ENCODE results near the gene SULF2.

SULF2 gene

GRCh38 chr20:47725248-47725973, 59.9 kb downstream of the SULF2 start:
- no peak overlapping the region for H3K4me3 ChIP-seq (ENCODE audit: low read length)
- peak; percentile 95 for DNase-seq (ENCODE audit: low read depth, low spot score)

- H3K4me3 ChIP-seq (ENCODE audit: low read length) = no peak overlapping the region
- no peak for DNase-seq (ENCODE audit: low read depth, low spot score)
These were observed 60.4 kb downstream of the SULF2 start for GRCh38 chr20:47724910-47725247.

GRCh38 chr20:47724396-47724795, 60.9 kb downstream of the SULF2 start:
- no peak for DNase-seq (ENCODE audit: low read depth, low spot score)
- H3K4me3 ChIP-seq (ENCODE audit: low read length) = no peak overlapping the region

- DNase-seq (ENCODE audit: low read depth, low spot score) = no peak
- H3K4me3 ChIP-seq (ENCODE audit: low read length) = no peak overlapping the region
These were observed 62.0 kb downstream of the SULF2 start for GRCh38 chr20:47723322-47723721.

- no peak for DNase-seq (ENCODE audit: low read depth, low spot score)
- H3K4me3 ChIP-seq (ENCODE audit: low read length) = no peak overlapping the region
These were observed 64.4 kb downstream of the SULF2 start for GRCh38 chr20:47720636-47721427.

GRCh38 chr20:47719625-47720024, 65.7 kb downstream of the SULF2 start:
- H3K4me3 ChIP-seq (ENCODE audit: low read length) = no peak overlapping the region
- DNase-seq (ENCODE audit: low read depth, low spot score) = no peak

- no peak for DNase-seq (ENCODE audit: low read depth, low spot score)
These were observed 66.1 kb downstream of the SULF2 start for GRCh38 chr20:47719211-47719610.

GRCh38 chr20:47718398-47718797, 66.9 kb downstream of the SULF2 start:
- DNase-seq (ENCODE audit: low read depth, low spot score) = no peak
- H3K4me3 ChIP-seq (ENCODE audit: low read length) = no peak overlapping the region

More at GRCh38 chr20:47719211-47719610, 66.1 kb downstream of the SULF2 start:
- H3K4me3 ChIP-seq (ENCODE audit: low read length) = no peak overlapping the region

GRCh38 chr20:47717421-47717820, 67.9 kb downstream of the SULF2 start:
- no peak overlapping the region for H3K4me3 ChIP-seq (ENCODE audit: low read length)
- DNase-seq (ENCODE audit: low read depth, low spot score) = no peak

GRCh38 chr20:47713878-47714450, 71.3 kb downstream of the SULF2 start:
- no peak overlapping the region for H3K4me3 ChIP-seq (ENCODE audit: low read length)

GRCh38 chr20:47713163-47713562, 72.1 kb downstream of the SULF2 start:
- no peak for DNase-seq (ENCODE audit: low read depth, low spot score)
- no peak overlapping the region for H3K4me3 ChIP-seq (ENCODE audit: low read length)

More at GRCh38 chr20:47713878-47714450, 71.3 kb downstream of the SULF2 start:
- no peak for DNase-seq (ENCODE audit: low read depth, low spot score)

- no peak overlapping the region for H3K4me3 ChIP-seq (ENCODE audit: low read length)
- DNase-seq (ENCODE audit: low read depth, low spot score) = no peak
These were observed 74.1 kb downstream of the SULF2 start for GRCh38 chr20:47711046-47711752.

- DNase-seq (ENCODE audit: low read depth, low spot score) = no peak
These were observed 74.6 kb downstream of the SULF2 start for GRCh38 chr20:47710665-47711045.

GRCh38 chr20:47708953-47709833, 76.1 kb downstream of the SULF2 start:
- no peak for DNase-seq (ENCODE audit: low read depth, low spot score)
- H3K4me3 ChIP-seq (ENCODE audit: low read length) = no peak overlapping the region

More at GRCh38 chr20:47710665-47711045, 74.6 kb downstream of the SULF2 start:
- H3K4me3 ChIP-seq (ENCODE audit: low read length) = no peak overlapping the region

- DNase-seq (ENCODE audit: low read depth, low spot score) = no peak
These were observed 77.0 kb downstream of the SULF2 start for GRCh38 chr20:47708140-47708807.

GRCh38 chr20:47706345-47706744, 78.9 kb downstream of the SULF2 start:
- no peak overlapping the region for H3K4me3 ChIP-seq (ENCODE audit: low read length)
- DNase-seq (ENCODE audit: low read depth, low spot score) = no peak

More at GRCh38 chr20:47708140-47708807, 77.0 kb downstream of the SULF2 start:
- no peak overlapping the region for H3K4me3 ChIP-seq (ENCODE audit: low read length)

- DNase-seq (ENCODE audit: low read depth, low spot score) = no peak
- H3K4me3 ChIP-seq (ENCODE audit: low read length) = no peak overlapping the region
These were observed 79.8 kb downstream of the SULF2 start for GRCh38 chr20:47705497-47705856.
